Hepatocyte (in vitro differentiated cells): ENCODE data around the gene PARK7. TPM values are rescaled to one million over a fixed set of nuclear protein-coding genes. Genes with fewer than 3 reads are reported as not detected.

Experiments
- DNase-seq: peaks from one replicate; pipeline ENCODE4 v3.0.0-alpha.2; 2016; ENCODE audit warnings: low spot score
- H2AFZ ChIP-seq: fragments of 200-600 bp; sonication (generic); 2 replicates; pipeline ENCODE4 v1.6.0; 2016; ENCODE audit warnings: antibody characterized with exemption, mild to moderate bottlenecking
- H3K27ac ChIP-seq: fragments of 200-600 bp; sonication (generic); 2 replicates; pipeline ENCODE4 v1.5.1; 2016; ENCODE audit warnings: mild to moderate bottlenecking
- H3K27me3 ChIP-seq: fragments of 200-600 bp; sonication (generic); 2 replicates; pipeline ENCODE4 v1.6.1; 2016
- H3K36me3 ChIP-seq: fragments of 200-600 bp; sonication (generic); replicated peaks from 2 replicates; pipeline ENCODE4 v1.5.1; 2016; ENCODE audit warnings: low read depth; ENCODE audit not compliant: insufficient read depth
- H3K4me1 ChIP-seq: fragments of 200-600 bp; sonication (generic); 2 replicates; pipeline ENCODE4 v1.5.1; 2016; ENCODE audit warnings: mild to moderate bottlenecking, moderate library complexity; ENCODE audit not compliant: insufficient read depth
- H3K4me2 ChIP-seq: fragments of 200-600 bp; sonication (generic); 2 replicates; pipeline ENCODE4 v1.6.0; 2016
- H3K4me3 ChIP-seq: fragments of 200-600 bp; sonication (generic); 2 replicates; pipeline ENCODE4 v1.5.1; 2016; ENCODE audit warnings: mild to moderate bottlenecking
- H3K79me2 ChIP-seq: fragments of 200-600 bp; sonication (generic); 2 replicates; pipeline ENCODE4 v1.6.0; 2017; ENCODE audit warnings: mild to moderate bottlenecking
- H3K9me2 ChIP-seq: fragments of 200-600 bp; sonication (generic); replicated peaks from 2 replicates; pipeline ENCODE4 v1.6.0; 2017; ENCODE audit warnings: mild to moderate bottlenecking; ENCODE audit not compliant: insufficient read depth
- H3K9me3 ChIP-seq: fragments of 200-600 bp; sonication (generic); 2 replicates; pipeline ENCODE4 v1.5.1; 2016; ENCODE audit warnings: low read depth, mild to moderate bottlenecking
- H4K20me1 ChIP-seq: fragments of 200-600 bp; sonication (generic); 2 replicates; pipeline ENCODE4 v1.6.0; 2016; ENCODE audit warnings: mild to moderate bottlenecking; ENCODE audit not compliant: insufficient read depth, poor library complexity, severe bottlenecking
- EZH2 ChIP-seq: fragments of 200-600 bp; sonication (generic); IDR thresholded peaks from 2 replicates; pipeline ENCODE4 v1.6.1; 2016; ENCODE audit warnings: antibody characterized with exemption, mild to moderate bottlenecking, borderline replicate concordance
- EZH2phosphoT487 ChIP-seq: fragments of 200-600 bp; sonication (generic); IDR thresholded peaks from one replicate; pipeline ENCODE4 v1.6.1; 2018; ENCODE audit warnings: antibody characterized with exemption, mild to moderate bottlenecking, low read depth, moderate library complexity; ENCODE audit not compliant: unreplicated experiment, severe bottlenecking
- WGBS: methylation state at CpG from one replicate; pipeline ENCODE4 v1.1.6; 2016; ENCODE audit warnings: low lambda C conversion rate; ENCODE audit errors: missing lambda C conversion rate; 5-methylcytosine and 5-hydroxymethylcytosine counted together
- polyA plus RNA-seq: library from polyadenylated mRNA; unstranded; fragments of >200 nt; fragmentation: Nextera tagmentation; extraction: Ambion mirVana; gene quantifications from 2 replicates; pipeline ENCODE4 v1.2.1, GENCODE V29; 2016
- total RNA-seq: library from RNA; depleted of rRNA; stranded (reverse); fragments of >200 nt; gene quantifications from 2 replicates; pipeline ENCODE4 v1.2.3, GENCODE V29; 2014
- TF ChIP-seq, protein P1 (sequence below): fragments of 200-600 bp; sonication (generic); IDR thresholded peaks from 2 replicates; pipeline ENCODE4 v1.5.1; 2016; ENCODE audit warnings: antibody characterized with exemption, mild to moderate bottlenecking; ENCODE audit not compliant: poor library complexity

Gene PARK7
- total and polyA plus RNA-seq, 2 experiments from 2014 or later: 166 to 395 TPM

DNA sequence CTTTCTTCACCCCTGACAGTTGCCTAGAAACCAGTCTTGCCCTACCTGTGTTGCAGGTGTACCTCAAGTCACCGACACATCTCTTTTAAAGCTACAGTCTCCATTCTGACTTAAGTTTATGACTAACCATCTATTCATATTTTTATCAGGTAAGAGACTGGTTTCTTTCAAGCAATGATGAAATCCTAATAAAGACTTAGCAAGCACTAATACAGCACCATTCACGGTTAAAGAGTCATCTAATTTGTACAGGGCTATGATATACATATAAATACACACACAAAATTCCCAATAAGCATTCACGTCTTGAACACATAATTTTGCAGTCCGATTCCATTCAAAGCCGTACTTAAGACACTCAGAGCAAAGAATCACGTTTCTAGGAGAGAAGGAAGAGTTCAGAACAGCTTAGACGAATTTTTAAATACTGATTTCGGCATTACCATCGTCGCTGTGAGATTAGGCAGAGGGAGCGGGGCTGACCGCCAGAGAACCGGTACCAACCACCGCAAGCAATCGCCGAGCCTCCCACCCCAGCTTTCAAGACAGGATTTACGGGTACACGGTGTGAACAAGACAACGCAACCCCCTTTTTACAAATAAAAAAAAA, 63.7 kb downstream of the PARK7 start:
- DNase-seq: no peak
- Histone ChIP-seq H3K4me2 (peak overlapping the region; percentile 71), H2AFZ (no peak overlapping the region), H3K36me3 (no peaks in the 10 kb centered on the region), H3K4me3 (peak overlapping the region; percentile 75), H3K79me2 (peaks cover 62% of the 10 kb centered on the region), H3K9me2 (no peaks in the 10 kb centered on the region), H3K9me3 (no peaks in the 10 kb centered on the region), H4K20me1 (peaks cover 45% of the 10 kb centered on the region), H3K4me1 (peaks cover 44% of the 10 kb centered on the region), H3K27me3 (no peaks in the 10 kb centered on the region), H3K27ac (peak overlapping the region; percentile 97)
- TF ChIP-seq EZH2 (no peak), EZH2phosphoT487 (no peak)
- TF ChIP-seq, protein P1, sequence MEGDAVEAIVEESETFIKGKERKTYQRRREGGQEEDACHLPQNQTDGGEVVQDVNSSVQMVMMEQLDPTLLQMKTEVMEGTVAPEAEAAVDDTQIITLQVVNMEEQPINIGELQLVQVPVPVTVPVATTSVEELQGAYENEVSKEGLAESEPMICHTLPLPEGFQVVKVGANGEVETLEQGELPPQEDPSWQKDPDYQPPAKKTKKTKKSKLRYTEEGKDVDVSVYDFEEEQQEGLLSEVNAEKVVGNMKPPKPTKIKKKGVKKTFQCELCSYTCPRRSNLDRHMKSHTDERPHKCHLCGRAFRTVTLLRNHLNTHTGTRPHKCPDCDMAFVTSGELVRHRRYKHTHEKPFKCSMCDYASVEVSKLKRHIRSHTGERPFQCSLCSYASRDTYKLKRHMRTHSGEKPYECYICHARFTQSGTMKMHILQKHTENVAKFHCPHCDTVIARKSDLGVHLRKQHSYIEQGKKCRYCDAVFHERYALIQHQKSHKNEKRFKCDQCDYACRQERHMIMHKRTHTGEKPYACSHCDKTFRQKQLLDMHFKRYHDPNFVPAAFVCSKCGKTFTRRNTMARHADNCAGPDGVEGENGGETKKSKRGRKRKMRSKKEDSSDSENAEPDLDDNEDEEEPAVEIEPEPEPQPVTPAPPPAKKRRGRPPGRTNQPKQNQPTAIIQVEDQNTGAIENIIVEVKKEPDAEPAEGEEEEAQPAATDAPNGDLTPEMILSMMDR: no peak
- 2% methylated on average over 17 of the region's 19 CpGs for WGBS

DNA sequence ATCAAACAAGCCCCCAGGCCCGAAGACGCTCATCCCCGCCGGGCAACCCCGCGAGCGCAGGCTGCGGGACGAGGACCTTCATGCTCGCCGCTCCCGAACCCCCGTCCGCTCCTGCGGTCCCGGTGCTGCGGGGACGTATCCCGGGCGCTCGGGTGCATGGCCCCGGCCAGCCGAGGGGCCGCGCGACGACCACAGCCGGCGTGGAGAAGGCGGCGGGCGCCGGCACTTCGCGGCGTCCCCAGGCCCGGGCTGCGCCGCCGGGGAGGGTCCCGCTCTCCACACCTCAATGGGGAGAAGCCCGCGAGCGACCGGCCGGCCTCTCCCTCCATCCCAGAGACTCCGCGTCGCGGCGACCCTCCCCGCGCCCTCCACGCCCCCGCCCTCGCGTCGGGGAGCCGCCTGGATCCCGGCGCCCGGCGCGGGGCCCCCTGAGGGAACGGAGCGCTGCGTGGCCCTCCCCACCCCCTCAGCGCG, 64.2 kb downstream of the PARK7 start:
- Histone ChIP-seq H3K27me3 (no peaks in the 10 kb centered on the region), H3K36me3 (no peaks in the 10 kb centered on the region), H3K9me3 (no peaks in the 10 kb centered on the region), H3K9me2 (no peaks in the 10 kb centered on the region), H2AFZ (no peak overlapping the region), H3K4me1 (peaks cover 44% of the 10 kb centered on the region), H4K20me1 (peaks cover 45% of the 10 kb centered on the region), H3K27ac (peak overlapping the region; percentile 97), H3K79me2 (peaks cover 57% of the 10 kb centered on the region), H3K4me3 (peak overlapping the region; percentile 75), H3K4me2 (peak overlapping the region; percentile 71)
- no peak for DNase-seq
- WGBS: 1% methylated on average over 30 of the region's 69 CpGs
- TF ChIP-seq EZH2 (no peak), EZH2phosphoT487 (no peak)
- TF ChIP-seq, protein P1: no peak

DNA sequence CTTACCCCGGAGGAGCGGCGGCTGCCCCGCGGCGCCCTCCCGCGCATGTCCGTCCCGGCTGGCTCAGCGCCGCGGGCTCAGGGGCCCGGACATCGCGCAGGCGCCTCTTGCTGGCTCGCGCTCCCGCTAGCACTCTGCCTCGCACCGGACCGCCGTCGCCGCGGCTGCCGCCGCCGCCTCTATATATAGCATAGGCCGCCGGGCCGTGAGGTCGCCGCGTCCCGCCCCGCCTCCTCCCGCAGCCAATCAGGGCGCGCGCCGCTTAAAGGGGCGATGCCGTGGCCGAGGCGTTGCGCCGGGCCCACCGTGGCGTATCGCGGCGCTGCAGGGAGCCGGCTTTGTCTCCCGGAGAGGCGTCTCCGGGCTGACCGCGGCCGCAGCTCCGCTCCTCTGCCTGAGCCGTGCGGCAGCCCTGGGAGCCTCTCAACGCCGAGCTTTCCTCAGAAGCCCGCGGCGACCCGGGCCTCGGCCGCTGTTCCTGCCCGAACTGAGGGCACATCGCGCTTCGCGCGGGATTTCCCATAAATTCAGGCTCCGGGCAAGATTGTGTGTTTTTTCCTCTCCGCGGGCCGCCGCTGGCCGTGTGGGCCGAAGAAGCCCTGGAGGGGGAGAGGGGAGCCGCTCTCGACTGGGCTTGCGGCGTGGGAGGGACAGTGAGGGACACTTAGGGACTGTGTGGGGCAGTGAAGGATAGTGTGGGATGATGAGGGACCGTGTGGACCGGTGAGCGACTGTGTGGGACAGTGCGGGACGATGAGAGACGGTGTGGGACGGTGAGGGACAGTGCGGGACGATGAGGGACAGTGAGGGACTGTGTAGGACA, 64.9 kb downstream of the PARK7 start, which contains the start of gene ERRFI1:
ERRFI1 (minus strand) TSS at position 157 of the 823 bp plus-strand sequence. CDS start 10,690 bp downstream, outside the sequence.
- Histone ChIP-seq H3K79me2 (peaks cover 50% of the 10 kb centered on the region), H3K27ac (peak within 1 kb of the TSS; percentile 97), H3K4me2 (peak within 1 kb of the TSS; percentile 84), H3K4me3 (peak within 1 kb of the TSS; percentile 75), H3K36me3 (no peaks in the 10 kb centered on the region), H3K27me3 (no peaks in the 10 kb centered on the region), H2AFZ (peak within 1 kb of the TSS; percentile 67), H3K9me3 (no peaks in the 10 kb centered on the region), H4K20me1 (peaks cover 40% of the 10 kb centered on the region), H3K4me1 (peaks cover 44% of the 10 kb centered on the region), H3K9me2 (no peaks in the 10 kb centered on the region)
- TF ChIP-seq, protein P1: no peak
- TF ChIP-seq EZH2: no peak
- no peak for TF ChIP-seq EZH2phosphoT487
- 3% methylated on average over 94 of the region's 98 CpGs for WGBS
- DNase-seq: peak; percentile 98
